Mesendoderm (in vitro differentiated cells): Measurements from ENCODE around the gene COMMD1.
A peak's percentile ranks its signal among the peaks of the same experiment; 100 is the strongest.
"Not testable (repeated sequence)": the region's sequence is repeated elsewhere in the genome, so short reads cannot be mapped to it uniquely, and the experiment has no call there.

ENCODE experiments used
- DNase-seq: peaks from one replicate; pipeline ENCODE4 v3.0.0; 2013
- H2AK5ac ChIP-seq: 2 replicates; pipeline ENCODE4 v1.6.1; 2013; ENCODE audit warnings: low read length, inconsistent platforms
- H2BK120ac ChIP-seq: 2 replicates; pipeline ENCODE4 v1.6.1; 2013; ENCODE audit warnings: low read depth, mild to moderate bottlenecking, low read length, moderate library complexity, mixed read lengths
- H2BK15ac ChIP-seq: replicated peaks from 2 replicates; pipeline ENCODE4 v1.6.1; 2013; ENCODE audit warnings: low read depth, mild to moderate bottlenecking, moderate library complexity
- H2BK5ac ChIP-seq: 2 replicates; pipeline ENCODE4 v1.6.1; 2013; ENCODE audit warnings: low read length, inconsistent platforms
- H3K18ac ChIP-seq: 2 replicates; pipeline ENCODE4 v1.6.1; 2013; ENCODE audit warnings: mild to moderate bottlenecking, low read length, mixed read lengths
- H3K23ac ChIP-seq: one replicate; pipeline ENCODE4 v1.6.1; 2013; ENCODE audit warnings: low read length
- H3K27ac ChIP-seq: 2 replicates; pipeline ENCODE4 v1.5.1; 2013; ENCODE audit warnings: low read depth, mild to moderate bottlenecking, inconsistent platforms, low read length, moderate library complexity
- H3K27me3 ChIP-seq: 2 replicates; pipeline ENCODE4 v1.6.1; 2013; ENCODE audit warnings: low read length, control low read depth, mild to moderate bottlenecking, inconsistent platforms; ENCODE audit not compliant: insufficient read depth, poor library complexity
- H3K36me3 ChIP-seq: 2 replicates; pipeline ENCODE4 v1.6.1; 2013; ENCODE audit warnings: low read length, inconsistent platforms; ENCODE audit not compliant: control insufficient read depth, insufficient read depth
- H3K4ac ChIP-seq: one replicate; pipeline ENCODE4 v1.6.1; 2013; ENCODE audit warnings: low read depth, mild to moderate bottlenecking, low read length, moderate library complexity
- H3K4me1 ChIP-seq: 2 replicates; pipeline ENCODE4 v1.6.1; 2013; ENCODE audit warnings: low read depth, low read length, inconsistent platforms; ENCODE audit not compliant: control insufficient read depth
- H3K4me2 ChIP-seq: 2 replicates; pipeline ENCODE4 v1.6.1; 2013; ENCODE audit warnings: low read length
- H3K4me3 ChIP-seq: 2 replicates; pipeline ENCODE4 v1.5.1; 2013; ENCODE audit warnings: mild to moderate bottlenecking, low read length
- H3K56ac ChIP-seq: one replicate; pipeline ENCODE4 v1.6.1; 2013; ENCODE audit warnings: low read length
- H3K79me1 ChIP-seq: 2 replicates; pipeline ENCODE4 v1.6.1; 2013; ENCODE audit warnings: low read length, inconsistent platforms
- H3K79me2 ChIP-seq: 2 replicates; pipeline ENCODE4 v1.6.1; 2013; ENCODE audit warnings: mild to moderate bottlenecking, low read length; ENCODE audit not compliant: control insufficient read depth, insufficient read depth
- H3K9ac ChIP-seq: 2 replicates; pipeline ENCODE4 v1.6.1; 2013; ENCODE audit warnings: low read length, inconsistent platforms
- H4K5ac ChIP-seq: one replicate; pipeline ENCODE4 v1.6.1; 2013; ENCODE audit warnings: low read length
- H4K8ac ChIP-seq: one replicate; pipeline ENCODE4 v1.6.1; 2013; ENCODE audit warnings: low read depth, mild to moderate bottlenecking, control low read depth, low read length, moderate library complexity
- WGBS: extraction: QIAGEN DNeasy Blood & Tissue Kit; methylation state at CpG from one replicate; pipeline ENCODE4 v1.1.7; 2013; ENCODE audit warnings: low lambda C conversion rate, missing lambda C conversion rate; ENCODE audit not compliant: insufficient coverage; ENCODE audit errors: extremely low coverage; 5-methylcytosine and 5-hydroxymethylcytosine counted together

The COMMD1 gene

DNA sequence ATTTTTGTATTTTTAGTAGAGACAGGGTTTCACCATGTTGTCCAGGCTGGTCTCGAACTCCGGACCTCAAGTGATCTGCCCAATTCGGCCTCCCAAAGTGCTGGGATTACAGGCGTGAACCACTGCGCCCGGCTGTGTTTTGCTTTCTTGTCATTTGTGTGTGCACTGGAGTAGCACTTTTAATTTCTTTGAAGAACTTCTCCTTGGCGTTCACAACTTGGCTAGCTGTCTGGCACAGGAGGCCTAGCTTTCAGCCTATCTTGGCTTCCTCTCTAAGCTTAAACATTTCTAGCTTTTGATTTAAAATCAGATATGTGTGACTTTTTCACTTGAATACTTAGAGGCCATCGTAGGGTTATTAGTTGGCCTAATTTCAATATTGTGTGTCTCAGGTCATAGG is 93.0 kb downstream of the COMMD1 start:
- H2AK5ac ChIP-seq: no peak overlapping the region
- no peak for DNase-seq
- no peak overlapping the region for H3K18ac ChIP-seq

DNA sequence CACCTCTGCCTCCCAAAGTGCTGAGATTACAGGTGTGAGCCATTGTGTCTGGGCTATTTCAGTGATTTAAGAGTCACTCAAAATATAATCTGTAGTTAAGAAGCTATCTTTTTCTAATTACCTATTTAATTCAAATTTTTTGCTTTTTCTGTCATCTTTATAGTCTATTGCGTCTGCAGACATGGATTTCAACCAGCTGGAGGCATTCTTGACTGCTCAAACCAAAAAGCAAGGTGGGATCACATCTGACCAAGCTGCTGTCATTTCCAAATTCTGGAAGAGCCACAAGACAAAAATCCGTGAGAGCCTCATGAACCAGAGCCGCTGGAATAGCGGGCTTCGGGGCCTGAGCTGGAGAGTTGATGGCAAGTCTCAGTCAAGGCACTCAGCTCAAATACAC is 95.1 kb downstream of the COMMD1 start:
- H3K4me1 ChIP-seq: no peaks in the 10 kb centered on the region
- no peak overlapping the region for H3K4ac ChIP-seq
- H4K8ac ChIP-seq: peak overlapping the region; percentile 5
- H3K18ac ChIP-seq: peak overlapping the region; percentile 75
- H2BK15ac ChIP-seq: no peak overlapping the region
- peak overlapping the region; percentile 57 for H3K56ac ChIP-seq
- peak; percentile 34 for DNase-seq
- no peaks in the 10 kb centered on the region for H3K36me3 ChIP-seq
- H2BK120ac ChIP-seq: no peak overlapping the region
- H3K9ac ChIP-seq: no peak overlapping the region
- H2AK5ac ChIP-seq: no peak overlapping the region
- no peaks in the 10 kb centered on the region for H3K27me3 ChIP-seq
- no CpG with 5 or more reads among the region's 5 CpGs for WGBS
- no peaks in the 10 kb centered on the region for H3K79me2 ChIP-seq
- H3K23ac ChIP-seq: no peak overlapping the region
- no peak overlapping the region for H3K27ac ChIP-seq
- no peak overlapping the region for H3K4me2 ChIP-seq
- H4K5ac ChIP-seq: no peak overlapping the region
- H3K79me1 ChIP-seq: no peaks in the 10 kb centered on the region
- H2BK5ac ChIP-seq: no peak overlapping the region
- no peak overlapping the region for H3K4me3 ChIP-seq

More for the DNA sequence above, 93.0 kb downstream of the COMMD1 start:
- Histone ChIP-seq H3K27me3 (peaks cover 2% of the 10 kb centered on the region), H3K4me3 (no peak overlapping the region), H3K36me3 (no peaks in the 10 kb centered on the region), H3K79me2 (no peaks in the 10 kb centered on the region), H3K4ac (no peak overlapping the region), H3K79me1 (no peaks in the 10 kb centered on the region), H3K4me1 (no peaks in the 10 kb centered on the region), H2BK15ac (no peak overlapping the region), H3K56ac (no peak overlapping the region), H2BK5ac (no peak overlapping the region), H3K27ac (no peak overlapping the region), H4K5ac (no peak overlapping the region), H3K4me2 (no peak overlapping the region), H4K8ac (no peak overlapping the region), H3K9ac (no peak overlapping the region), H2BK120ac (no peak overlapping the region), H3K23ac (no peak overlapping the region)
- no CpG with 5 or more reads among the region's 8 CpGs for WGBS

DNA sequence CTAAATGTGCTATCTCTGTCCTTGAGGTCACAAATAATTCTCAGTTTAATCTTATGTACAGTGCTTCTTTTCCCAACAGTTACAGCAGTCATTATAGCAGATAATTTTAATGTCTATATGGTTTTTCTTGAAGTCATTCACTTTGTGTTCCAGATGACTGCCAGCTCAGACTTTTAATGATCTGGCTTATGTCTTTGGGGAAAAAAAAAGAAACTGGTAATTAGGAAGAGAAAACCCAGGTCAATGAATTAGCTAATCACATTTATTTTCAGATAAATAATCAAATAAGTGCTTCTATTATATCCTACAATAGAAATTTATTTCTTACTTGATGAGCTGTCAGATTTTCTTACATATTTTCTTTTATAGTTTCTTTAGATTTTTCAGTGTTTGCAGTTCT is 96.0 kb downstream of the COMMD1 start:
- no peak overlapping the region for H3K18ac ChIP-seq
- no peak overlapping the region for H3K23ac ChIP-seq
- H3K4me3 ChIP-seq: no peak overlapping the region
- H3K27ac ChIP-seq: no peak overlapping the region
- H3K27me3 ChIP-seq: no peaks in the 10 kb centered on the region
- no peaks in the 10 kb centered on the region for H3K4me1 ChIP-seq
- no peak overlapping the region for H2AK5ac ChIP-seq
- H4K8ac ChIP-seq: no peak overlapping the region
- no peaks in the 10 kb centered on the region for H3K36me3 ChIP-seq
- no peak overlapping the region for H2BK15ac ChIP-seq
- H3K9ac ChIP-seq: no peak overlapping the region
- H3K4me2 ChIP-seq: no peak overlapping the region
- no peaks in the 10 kb centered on the region for H3K79me2 ChIP-seq
- no peak for DNase-seq
- H2BK120ac ChIP-seq: no peak overlapping the region
- no peak overlapping the region for H4K5ac ChIP-seq
- H3K79me1 ChIP-seq: no peaks in the 10 kb centered on the region
- H3K56ac ChIP-seq: no peak overlapping the region
- no peak overlapping the region for H2BK5ac ChIP-seq
- no peak overlapping the region for H3K4ac ChIP-seq

DNA sequence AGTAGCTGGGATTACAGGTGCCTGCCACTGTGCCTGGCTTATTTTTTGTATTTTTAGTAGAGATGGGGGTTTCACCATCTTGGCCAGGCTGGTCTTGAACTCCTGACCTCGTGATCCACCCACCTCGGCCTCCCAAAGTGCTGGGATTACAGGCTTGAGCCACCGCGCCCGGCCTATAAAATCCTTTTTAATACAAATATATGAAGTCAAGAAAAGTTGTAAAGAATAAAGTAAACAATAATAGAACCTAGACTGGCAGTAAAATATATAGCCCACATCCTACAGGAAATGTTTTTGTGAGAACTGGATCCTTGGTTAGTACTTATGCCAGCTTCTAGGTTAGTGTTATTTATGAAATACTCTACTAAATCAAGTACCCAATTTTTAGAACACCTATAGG is 99.0 kb downstream of the COMMD1 start:
- not testable (repeated sequence) for H3K9ac ChIP-seq, DNase-seq, H3K4me3 ChIP-seq, H3K79me2 ChIP-seq, H4K5ac ChIP-seq, H3K79me1 ChIP-seq, H3K56ac ChIP-seq, H4K8ac ChIP-seq, H3K4me1 ChIP-seq, H2AK5ac ChIP-seq, H2BK120ac ChIP-seq, H2BK15ac ChIP-seq, H3K18ac ChIP-seq, H3K4ac ChIP-seq, H3K36me3 ChIP-seq, H3K27me3 ChIP-seq, H3K27ac ChIP-seq, H2BK5ac ChIP-seq, H3K23ac ChIP-seq, H3K4me2 ChIP-seq
- no CpG with 5 or more reads among the region's 5 CpGs for WGBS

DNA sequence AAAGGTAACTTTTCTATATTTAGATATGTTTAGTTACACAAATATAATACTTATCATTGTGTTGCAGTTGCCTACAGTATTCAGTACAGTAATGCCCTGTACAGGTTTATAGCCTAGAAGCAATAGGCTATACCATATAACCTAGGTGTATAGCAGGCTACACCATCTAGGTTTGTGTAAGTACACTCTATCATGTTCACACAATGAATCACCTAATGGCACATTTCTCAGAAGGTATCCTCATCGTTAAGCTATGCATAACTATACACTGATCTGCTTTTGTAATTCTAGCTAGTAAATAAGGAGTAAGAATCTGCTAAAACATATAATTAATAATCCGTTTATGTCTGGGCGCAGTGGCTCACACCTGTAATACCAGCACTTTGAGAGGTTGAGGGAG is 102.1 kb downstream of the COMMD1 start:
- Histone ChIP-seq H3K9ac (no peak overlapping the region), H3K4me1 (no peaks in the 10 kb centered on the region), H3K4ac (no peak overlapping the region), H2BK120ac (no peak overlapping the region), H2BK15ac (no peak overlapping the region), H3K4me3 (no peak overlapping the region), H3K18ac (no peak overlapping the region), H2BK5ac (no peak overlapping the region), H3K36me3 (no peaks in the 10 kb centered on the region), H3K79me1 (no peaks in the 10 kb centered on the region), H4K8ac (no peak overlapping the region), H3K4me2 (no peak overlapping the region), H3K23ac (no peak overlapping the region), H2AK5ac (no peak overlapping the region), H3K27me3 (no peaks in the 10 kb centered on the region), H3K79me2 (no peaks in the 10 kb centered on the region), H4K5ac (no peak overlapping the region), H3K56ac (no peak overlapping the region), H3K27ac (no peak overlapping the region)
- DNase-seq: no peak
- WGBS: no CpG with 5 or more reads among the region's 3 CpGs

DNA sequence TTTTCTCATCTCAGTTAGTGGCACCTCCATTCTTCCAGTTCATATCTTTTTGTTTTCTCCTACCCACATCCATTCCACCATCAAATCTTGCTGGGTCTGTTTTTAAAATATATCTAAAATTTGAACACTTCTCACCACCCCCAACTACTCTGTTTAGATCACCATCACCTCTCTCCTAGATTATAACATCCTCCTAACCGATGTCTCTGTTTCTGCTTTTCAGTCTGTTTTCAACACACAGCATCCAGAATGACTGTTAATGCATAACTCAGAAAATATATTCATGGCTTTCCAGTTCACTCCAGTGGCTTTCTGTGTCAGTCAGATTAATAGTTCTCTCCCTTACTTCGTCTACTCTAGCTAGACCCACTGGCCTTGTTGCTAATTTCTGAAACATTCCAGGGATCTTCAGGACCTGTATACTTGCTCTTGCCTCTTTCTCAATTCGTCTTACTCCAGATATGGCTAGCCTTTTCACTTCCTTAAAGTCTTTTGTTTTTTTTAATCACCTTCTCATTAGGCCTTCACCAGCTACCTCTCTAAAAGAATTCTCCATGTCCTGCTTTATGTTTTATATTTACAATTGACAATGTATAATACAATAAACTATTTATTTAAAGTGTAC is 105.3 kb downstream of the COMMD1 start:
- no peaks in the 10 kb centered on the region for H3K79me1 ChIP-seq
- no peak overlapping the region for H3K4me3 ChIP-seq
- no peak for DNase-seq
- no peak overlapping the region for H2BK5ac ChIP-seq
- H3K23ac ChIP-seq: no peak overlapping the region
- WGBS: no CpG with 5 or more reads among the region's 3 CpGs
- H3K4me2 ChIP-seq: no peak overlapping the region
- H4K5ac ChIP-seq: no peak overlapping the region
- H3K9ac ChIP-seq: no peak overlapping the region
- H3K79me2 ChIP-seq: no peaks in the 10 kb centered on the region
- H4K8ac ChIP-seq: no peak overlapping the region
- H2BK120ac ChIP-seq: no peak overlapping the region
- H3K56ac ChIP-seq: no peak overlapping the region
- no peaks in the 10 kb centered on the region for H3K36me3 ChIP-seq
- no peaks in the 10 kb centered on the region for H3K4me1 ChIP-seq
- H3K27ac ChIP-seq: no peak overlapping the region
- no peaks in the 10 kb centered on the region for H3K27me3 ChIP-seq
- no peak overlapping the region for H3K18ac ChIP-seq
- no peak overlapping the region for H2BK15ac ChIP-seq
- no peak overlapping the region for H2AK5ac ChIP-seq
- no peak overlapping the region for H3K4ac ChIP-seq
